ENCODE data around the gene CRTAP.
"Not testable (repeated sequence)": the region's sequence is repeated elsewhere in the genome, so short reads cannot be mapped to it uniquely, and the experiment has no call there.

The CRTAP gene

GRCh38 chr3:33155301-33155700 is 41.5 kb downstream of the CRTAP start:
- Histone ChIP-seq H2AFZ (ENCODE audit: low read depth, low read length) (no peak overlapping the region), H2BK120ac (ENCODE audit: low read depth, low read length) (no peak overlapping the region), H2BK15ac (ENCODE audit: low read depth, poor library complexity, severe bottlenecking) (no peak overlapping the region), H4K91ac (ENCODE audit: low read length) (no peak overlapping the region), H4K8ac (ENCODE audit: low read length) (no peak overlapping the region), H2BK12ac (ENCODE audit: low read length in 2 of 2) (no peak overlapping the region), H3K4me2 (ENCODE audit: low read length, poor library complexity, severe bottlenecking) (no peak overlapping the region), H3K79me1 (replicated peaks; ENCODE audit: low read length, poor library complexity, severe bottlenecking) (no peaks in the 10 kb centered on the region), H3K27me3 (ENCODE audit: control insufficient read depth in 1 of 2, insufficient read depth in 1 of 2, low read length in 2 of 2) (peaks cover 0 to 12% of the 10 kb centered on the region in 2 experiments), H3K18ac (ENCODE audit: low read depth in 1 of 2, low read length in 2 of 2) (no peak overlapping the region), H3K4ac (ENCODE audit: low read depth in 1 of 2, low read length in 2 of 2) (no peak overlapping the region), H3K14ac (ENCODE audit: low read length in 2 of 2) (no peak overlapping the region), H3K36me3 (ENCODE audit: control insufficient read depth in 1 of 2, insufficient read depth in 2 of 2, low read depth in 1 of 2, low read length in 2 of 2) (no peaks in the 10 kb centered on the region), H2BK5ac (ENCODE audit: low read depth, low read length, poor library complexity, severe bottlenecking) (no peak overlapping the region), H3K4me1 (ENCODE audit: control insufficient read depth, insufficient read depth, low read depth, low read length) (no peaks in the 10 kb centered on the region), H2AK5ac (ENCODE audit: low read length, severe bottlenecking) (no peak overlapping the region), H3K9me3 (ENCODE audit: control insufficient read depth, low read length) (no peaks in the 10 kb centered on the region), H3K27ac (ENCODE audit: low read length, poor library complexity, severe bottlenecking) (no peak overlapping the region), H3K23ac (ENCODE audit: low read length in 2 of 2) (no peak overlapping the region), H3K4me3 (ENCODE audit: insufficient read depth in 1 of 2, low read depth in 1 of 2, low read length in 2 of 2) (no peak overlapping the region), H3K9ac (ENCODE audit: low read length) (no peak overlapping the region)
- DNase-seq: no peak
- 100% methylated on average over 2 of the region's 3 CpGs for WGBS

GRCh38 chr3:33159234-33159633 is 45.4 kb downstream of the CRTAP start:
- H3K14ac ChIP-seq (ENCODE audit: low read length in 2 of 2): no peak overlapping the region
- H4K8ac ChIP-seq (ENCODE audit: low read length): no peak overlapping the region
- H2AFZ ChIP-seq (ENCODE audit: low read depth, low read length): no peak overlapping the region
- H4K91ac ChIP-seq (ENCODE audit: low read length): no peak overlapping the region
- H3K23ac ChIP-seq (ENCODE audit: low read length in 2 of 2): no peak overlapping the region
- no peak overlapping the region for H2BK120ac ChIP-seq (ENCODE audit: low read depth, low read length)
- no peak overlapping the region for H3K27ac ChIP-seq (ENCODE audit: low read length, poor library complexity, severe bottlenecking)
- no peak overlapping the region for H3K9ac ChIP-seq (ENCODE audit: low read length)
- peaks cover 0 to 12% of the 10 kb centered on the region in 2 experiments for H3K27me3 ChIP-seq (ENCODE audit: control insufficient read depth in 1 of 2, insufficient read depth in 1 of 2, low read length in 2 of 2)
- no peak overlapping the region for H2BK15ac ChIP-seq (ENCODE audit: low read depth, poor library complexity, severe bottlenecking)
- H2BK5ac ChIP-seq (ENCODE audit: low read depth, low read length, poor library complexity, severe bottlenecking): no peak overlapping the region
- H3K4ac ChIP-seq (ENCODE audit: low read depth in 1 of 2, low read length in 2 of 2): no peak overlapping the region
- no peaks in the 10 kb centered on the region for H3K79me1 ChIP-seq (replicated peaks; ENCODE audit: low read length, poor library complexity, severe bottlenecking)
- H3K4me3 ChIP-seq (ENCODE audit: insufficient read depth in 1 of 2, low read depth in 1 of 2, low read length in 2 of 2): no peak overlapping the region
- WGBS: 89% methylated on average over 4 of the region's 4 CpGs
- no peak overlapping the region for H3K4me2 ChIP-seq (ENCODE audit: low read length, poor library complexity, severe bottlenecking)
- no peak overlapping the region for H3K18ac ChIP-seq (ENCODE audit: low read depth in 1 of 2, low read length in 2 of 2)
- no peak overlapping the region for H2BK12ac ChIP-seq (ENCODE audit: low read length in 2 of 2)
- H3K36me3 ChIP-seq (ENCODE audit: control insufficient read depth in 1 of 2, insufficient read depth in 2 of 2, low read depth in 1 of 2, low read length in 2 of 2): no peaks in the 10 kb centered on the region
- H3K9me3 ChIP-seq (ENCODE audit: control insufficient read depth, low read length): no peaks in the 10 kb centered on the region
- no peaks in the 10 kb centered on the region for H3K4me1 ChIP-seq (ENCODE audit: control insufficient read depth, insufficient read depth, low read depth, low read length)
- H2AK5ac ChIP-seq (ENCODE audit: low read length, severe bottlenecking): no peak overlapping the region
- DNase-seq: no peak

- H3K4me1 ChIP-seq (ENCODE audit: control insufficient read depth, insufficient read depth, low read depth, low read length): no peaks in the 10 kb centered on the region
- no peak overlapping the region for H3K4me2 ChIP-seq (ENCODE audit: low read length, poor library complexity, severe bottlenecking)
- no peak overlapping the region for H2BK15ac ChIP-seq (ENCODE audit: low read depth, poor library complexity, severe bottlenecking)
- WGBS: 100% methylated on average over 2 of the region's 3 CpGs
- no peak overlapping the region for H3K23ac ChIP-seq (ENCODE audit: low read length in 2 of 2)
- no peak overlapping the region for H3K27ac ChIP-seq (ENCODE audit: low read length, poor library complexity, severe bottlenecking)
- H3K79me1 ChIP-seq (replicated peaks; ENCODE audit: low read length, poor library complexity, severe bottlenecking): no peaks in the 10 kb centered on the region
- DNase-seq: no peak
- H2BK12ac ChIP-seq (ENCODE audit: low read length in 2 of 2): no peak overlapping the region
- H3K4me3 ChIP-seq (ENCODE audit: insufficient read depth in 1 of 2, low read depth in 1 of 2, low read length in 2 of 2): no peak overlapping the region
- no peaks in the 10 kb centered on the region for H3K36me3 ChIP-seq (ENCODE audit: control insufficient read depth in 1 of 2, insufficient read depth in 2 of 2, low read depth in 1 of 2, low read length in 2 of 2)
- H3K27me3 ChIP-seq (ENCODE audit: control insufficient read depth in 1 of 2, insufficient read depth in 1 of 2, low read length in 2 of 2): peaks cover 0 to 12% of the 10 kb centered on the region in 2 experiments
- no peak overlapping the region for H4K8ac ChIP-seq (ENCODE audit: low read length)
- no peak overlapping the region for H2AFZ ChIP-seq (ENCODE audit: low read depth, low read length)
- no peak overlapping the region for H3K9ac ChIP-seq (ENCODE audit: low read length)
- H3K4ac ChIP-seq (ENCODE audit: low read depth in 1 of 2, low read length in 2 of 2): no peak overlapping the region
- H2AK5ac ChIP-seq (ENCODE audit: low read length, severe bottlenecking): no peak overlapping the region
- no peak overlapping the region for H3K18ac ChIP-seq (ENCODE audit: low read depth in 1 of 2, low read length in 2 of 2)
- H2BK5ac ChIP-seq (ENCODE audit: low read depth, low read length, poor library complexity, severe bottlenecking): no peak overlapping the region
- no peaks in the 10 kb centered on the region for H3K9me3 ChIP-seq (ENCODE audit: control insufficient read depth, low read length)
- H4K91ac ChIP-seq (ENCODE audit: low read length): no peak overlapping the region
- no peak overlapping the region for H2BK120ac ChIP-seq (ENCODE audit: low read depth, low read length)
- H3K14ac ChIP-seq (ENCODE audit: low read length in 2 of 2): no peak overlapping the region
Measured at GRCh38 chr3:33159981-33160380, 46.2 kb downstream of the CRTAP start.

- not testable (repeated sequence) for H3K18ac ChIP-seq (ENCODE audit: low read depth in 1 of 2, low read length in 2 of 2); H2AK5ac ChIP-seq (ENCODE audit: low read length, severe bottlenecking); DNase-seq; H2AFZ ChIP-seq (ENCODE audit: low read depth, low read length); H3K9me3 ChIP-seq (ENCODE audit: control insufficient read depth, low read length); H2BK5ac ChIP-seq (ENCODE audit: low read depth, low read length, poor library complexity, severe bottlenecking); H4K8ac ChIP-seq (ENCODE audit: low read length); H3K27ac ChIP-seq (ENCODE audit: low read length, poor library complexity, severe bottlenecking); H2BK120ac ChIP-seq (ENCODE audit: low read depth, low read length); H3K4me3 ChIP-seq (ENCODE audit: insufficient read depth in 1 of 2, low read depth in 1 of 2, low read length in 2 of 2); H3K23ac ChIP-seq (ENCODE audit: low read length in 2 of 2); H3K79me1 ChIP-seq (replicated peaks; ENCODE audit: low read length, poor library complexity, severe bottlenecking); H2BK12ac ChIP-seq (ENCODE audit: low read length in 2 of 2); H2BK15ac ChIP-seq (ENCODE audit: low read depth, poor library complexity, severe bottlenecking); H4K91ac ChIP-seq (ENCODE audit: low read length); H3K36me3 ChIP-seq (ENCODE audit: control insufficient read depth in 1 of 2, insufficient read depth in 2 of 2, low read depth in 1 of 2, low read length in 2 of 2); H3K14ac ChIP-seq (ENCODE audit: low read length in 2 of 2); H3K9ac ChIP-seq (ENCODE audit: low read length); H3K4ac ChIP-seq (ENCODE audit: low read depth in 1 of 2, low read length in 2 of 2); H3K4me2 ChIP-seq (ENCODE audit: low read length, poor library complexity, severe bottlenecking); H3K4me1 ChIP-seq (ENCODE audit: control insufficient read depth, insufficient read depth, low read depth, low read length)
- H3K27me3 ChIP-seq (ENCODE audit: control insufficient read depth in 1 of 2, insufficient read depth in 1 of 2, low read length in 2 of 2): peaks cover 0 to 12% of the 10 kb centered on the region in 2 experiments
- 88% methylated on average over 3 of the region's 5 CpGs for WGBS
Measured at GRCh38 chr3:33162621-33163020, 48.8 kb downstream of the CRTAP start.
